Uterus (tissue), 4 donors: ENCODE measurements around the gene GEMIN7. TPM values are rescaled to one million over a fixed set of nuclear protein-coding genes. Genes with fewer than 3 reads are reported as not detected.

Experiments used
- DNase-seq, 2 donors: peaks; one replicate each; pipeline ENCODE4 v3.0.0-alpha.2; 2019 to 2020
- H3K27ac ChIP-seq, 2 donors: fragments of 200-600 bp; sonication (generic); 1 replicate in 1 of 2; 2 replicates in 1 of 2; pipeline ENCODE4 v1.5.1; 2016 to 2018
- H3K27me3 ChIP-seq, 2 donors: fragments of 200-600 bp; sonication (generic); one replicate each; pipeline ENCODE4 v1.5.1; 2018 to 2019; ENCODE audit warnings: control low read depth in 1 of 2
- H3K36me3 ChIP-seq, 2 donors: fragments of 200-600 bp; sonication (generic); one replicate each; pipeline ENCODE4 v1.5.1; 2019; ENCODE audit warnings: control low read depth in 1 of 2
- H3K4me1 ChIP-seq, 2 donors: fragments of 200-600 bp; sonication (generic); one replicate each; pipeline ENCODE4 v1.5.1; 2018 to 2019; ENCODE audit warnings: control low read depth in 1 of 2
- H3K4me3 ChIP-seq, 2 donors: fragments of 200-600 bp; sonication (generic); 1 replicate in 1 of 2; 2 replicates in 1 of 2; pipeline ENCODE4 v1.5.1; 2018 to 2019; ENCODE audit warnings: mild to moderate bottlenecking in 1 of 2
- H3K9me3 ChIP-seq, 2 donors: fragments of 200-600 bp; sonication (generic); one replicate each; pipeline ENCODE4 v1.5.1; 2019; ENCODE audit warnings: control low read depth in 1 of 2
- POLR2A ChIP-seq, 2 donors: fragments of 450-650 bp; IDR thresholded peaks; one replicate each; pipeline ENCODE4 v1.6.1; 2016; ENCODE audit warnings: antibody characterized with exemption in 2 of 2, mild to moderate bottlenecking in 1 of 2, moderate library complexity in 1 of 2
- intact Hi-C: fragments of 100-400 bp; cut with DNase I; formaldehyde crosslinking; loops from one replicate; pipeline ENCODE4 v1.15.1; 2023; ENCODE audit warnings: low total_unique reads
- total RNA-seq, 4 donors: library from RNA; depleted of rRNA in 3 of 4; stranded (reverse); fragments of >200 nt in 3 of 4; gene quantifications; one replicate each; pipeline versions ENCODE4 v1.1.0 to v1.2.4, GENCODE V29; 2014 to 2023
- TF ChIP-seq, protein P1 (sequence below), 4 experiments: fragments of 200-600 bp in 2 of 4; fragments of 450-650 bp in 2 of 4; sonication (generic) in 2 of 4; IDR thresholded peaks; one replicate each; pipeline ENCODE4 v1.5.1; 2016 to 2019; ENCODE audit warnings: antibody characterized with exemption in 4 of 4, mild to moderate bottlenecking in 2 of 4, moderate library complexity in 1 of 4
- donor health status: DM: yes; HTN: yes; CAD: no.

Gene GEMIN7, protein sequence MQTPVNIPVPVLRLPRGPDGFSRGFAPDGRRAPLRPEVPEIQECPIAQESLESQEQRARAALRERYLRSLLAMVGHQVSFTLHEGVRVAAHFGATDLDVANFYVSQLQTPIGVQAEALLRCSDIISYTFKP
- total RNA-seq: 10 to 100 TPM in 3 of 4 donors, 1 to 10 TPM in 1; 3.5 to 18.4 (median 13.7) TPM

DNA sequence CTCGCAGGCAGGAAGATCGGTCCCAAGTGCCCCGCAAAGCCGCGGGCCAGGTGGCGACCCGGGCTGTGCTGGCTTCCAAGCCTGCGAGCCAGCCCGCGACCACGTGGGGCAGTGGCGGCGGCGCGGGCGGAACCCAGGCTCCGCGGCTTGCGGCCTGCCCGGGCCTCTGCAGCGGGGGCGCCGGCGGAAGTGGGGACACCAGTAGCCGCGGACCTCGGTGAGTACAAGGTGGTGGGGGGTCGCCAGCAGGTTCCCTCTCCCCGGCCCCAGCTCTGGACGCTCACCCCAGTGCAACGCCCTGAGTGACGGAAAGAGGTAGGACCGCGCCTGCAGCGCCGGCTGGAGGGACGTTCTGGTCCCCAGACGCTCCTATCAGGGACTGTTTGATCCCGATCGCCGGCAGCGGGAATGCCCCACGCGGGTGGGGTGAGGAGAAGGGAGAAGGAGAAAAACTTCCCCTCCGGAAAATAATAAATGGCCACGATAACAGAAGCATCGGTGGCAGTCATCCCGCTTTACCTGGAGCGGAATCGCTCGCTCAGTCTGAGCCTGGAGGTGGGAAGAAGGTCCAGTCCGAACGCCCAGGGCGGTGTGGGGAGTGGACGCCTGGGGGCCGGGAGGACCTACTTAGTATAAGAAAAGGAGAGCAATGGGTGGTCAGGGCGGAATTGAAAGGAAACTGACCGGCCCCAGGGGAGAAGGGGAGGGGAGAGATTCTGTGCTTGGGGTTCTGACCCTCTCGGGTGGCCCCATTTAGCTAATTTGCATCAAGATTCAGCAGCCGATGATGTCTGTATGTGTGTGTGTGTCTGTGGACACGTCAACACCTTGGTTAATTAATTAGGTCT, at the start of gene GEMIN7:
Gene GEMIN7 (plus strand): TSS at position 198 of the 848 bp plus-strand sequence. CDS start 10,855 bp downstream, outside the sequence.
- peak; percentile 59 to 67 for DNase-seq
- TF ChIP-seq, protein P1, sequence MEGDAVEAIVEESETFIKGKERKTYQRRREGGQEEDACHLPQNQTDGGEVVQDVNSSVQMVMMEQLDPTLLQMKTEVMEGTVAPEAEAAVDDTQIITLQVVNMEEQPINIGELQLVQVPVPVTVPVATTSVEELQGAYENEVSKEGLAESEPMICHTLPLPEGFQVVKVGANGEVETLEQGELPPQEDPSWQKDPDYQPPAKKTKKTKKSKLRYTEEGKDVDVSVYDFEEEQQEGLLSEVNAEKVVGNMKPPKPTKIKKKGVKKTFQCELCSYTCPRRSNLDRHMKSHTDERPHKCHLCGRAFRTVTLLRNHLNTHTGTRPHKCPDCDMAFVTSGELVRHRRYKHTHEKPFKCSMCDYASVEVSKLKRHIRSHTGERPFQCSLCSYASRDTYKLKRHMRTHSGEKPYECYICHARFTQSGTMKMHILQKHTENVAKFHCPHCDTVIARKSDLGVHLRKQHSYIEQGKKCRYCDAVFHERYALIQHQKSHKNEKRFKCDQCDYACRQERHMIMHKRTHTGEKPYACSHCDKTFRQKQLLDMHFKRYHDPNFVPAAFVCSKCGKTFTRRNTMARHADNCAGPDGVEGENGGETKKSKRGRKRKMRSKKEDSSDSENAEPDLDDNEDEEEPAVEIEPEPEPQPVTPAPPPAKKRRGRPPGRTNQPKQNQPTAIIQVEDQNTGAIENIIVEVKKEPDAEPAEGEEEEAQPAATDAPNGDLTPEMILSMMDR (IDR thresholded peaks at IDR 0.05): peak in 2 of 4 experiments; percentile 16 to 18
- TF ChIP-seq POLR2A (IDR thresholded peaks at IDR 0.05): peak in 1 of 2 donors; percentile 42
- intact Hi-C loops: loop anchor here (2.0 kb wide), 1 partner anchor 40 kb away; the partner anchor contains the start of gene CLASRP
- H3K9me3 ChIP-seq: no peaks in the 10 kb centered on the region
- peak within 1 kb of the TSS; percentile 57 to 75 for H3K27ac ChIP-seq
- H3K4me3 ChIP-seq: peak within 1 kb of the TSS; percentile 78 to 96
- H3K36me3 ChIP-seq: no peaks in the 10 kb centered on the region
- H3K4me1 ChIP-seq: peaks cover 0 to 4% of the 10 kb centered on the region in 2 donors
- no peaks in the 10 kb centered on the region for H3K27me3 ChIP-seq

DNA sequence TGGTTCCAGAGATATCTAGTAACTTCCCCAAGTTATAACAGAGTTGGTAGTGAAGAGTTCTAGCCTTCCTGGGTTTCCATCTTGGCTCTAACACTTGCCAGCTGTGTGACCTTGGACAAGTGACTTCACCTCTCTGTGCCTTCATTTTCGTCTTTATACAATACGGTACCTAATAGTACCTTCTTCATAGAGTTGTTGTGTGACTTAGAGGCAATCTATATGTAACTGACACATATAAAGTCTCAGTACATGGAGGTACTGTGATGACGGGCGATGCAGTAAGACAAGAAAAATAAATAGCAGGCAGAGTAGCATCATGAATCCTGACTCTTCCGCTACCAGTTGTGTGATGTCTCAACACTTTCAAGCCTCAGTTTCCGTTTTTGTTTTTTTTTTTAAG, 48.2 kb upstream of the GEMIN7 start:
- H3K27me3 ChIP-seq: no peaks in the 10 kb centered on the region
- no peak for DNase-seq
- no peaks in the 10 kb centered on the region for H3K4me1 ChIP-seq
- H3K36me3 ChIP-seq: no peaks in the 10 kb centered on the region
- H3K27ac ChIP-seq: no peak overlapping the region
- H3K4me3 ChIP-seq: no peak overlapping the region
- no peaks in the 10 kb centered on the region for H3K9me3 ChIP-seq
- TF ChIP-seq, protein P1 (IDR thresholded peaks at IDR 0.05): no peak
- no peak for TF ChIP-seq POLR2A (IDR thresholded peaks at IDR 0.05)
- intact Hi-C loops: no loop called here

DNA sequence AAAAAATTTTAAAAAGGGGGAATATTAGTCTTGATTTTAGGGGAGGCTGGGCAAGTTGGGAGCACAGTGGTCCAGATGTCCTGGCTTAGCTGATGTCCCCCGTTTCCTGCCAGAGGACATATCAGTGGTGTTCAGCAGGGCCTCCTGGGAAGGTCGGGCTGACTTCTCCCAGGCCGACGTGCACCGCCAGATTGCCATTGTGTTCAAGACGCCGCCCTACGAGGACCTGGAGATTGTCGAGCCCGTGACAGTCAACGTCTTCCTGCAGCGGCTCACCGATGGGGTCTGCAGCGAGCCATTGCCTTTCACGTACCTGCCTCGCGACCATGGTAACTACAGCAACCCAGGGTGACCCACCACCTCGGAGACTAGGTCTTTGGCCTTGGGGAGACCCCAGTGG, 46.6 kb upstream of the GEMIN7 start:
- H3K27ac ChIP-seq: no peak overlapping the region
- intact Hi-C loops: no loop called here
- no peak for TF ChIP-seq POLR2A (IDR thresholded peaks at IDR 0.05)
- TF ChIP-seq, protein P1 (IDR thresholded peaks at IDR 0.05): no peak
- no peaks in the 10 kb centered on the region for H3K36me3 ChIP-seq
- no peaks in the 10 kb centered on the region for H3K9me3 ChIP-seq
- H3K27me3 ChIP-seq: no peaks in the 10 kb centered on the region
- no peaks in the 10 kb centered on the region for H3K4me1 ChIP-seq
- H3K4me3 ChIP-seq: no peak overlapping the region
- DNase-seq: no peak

DNA sequence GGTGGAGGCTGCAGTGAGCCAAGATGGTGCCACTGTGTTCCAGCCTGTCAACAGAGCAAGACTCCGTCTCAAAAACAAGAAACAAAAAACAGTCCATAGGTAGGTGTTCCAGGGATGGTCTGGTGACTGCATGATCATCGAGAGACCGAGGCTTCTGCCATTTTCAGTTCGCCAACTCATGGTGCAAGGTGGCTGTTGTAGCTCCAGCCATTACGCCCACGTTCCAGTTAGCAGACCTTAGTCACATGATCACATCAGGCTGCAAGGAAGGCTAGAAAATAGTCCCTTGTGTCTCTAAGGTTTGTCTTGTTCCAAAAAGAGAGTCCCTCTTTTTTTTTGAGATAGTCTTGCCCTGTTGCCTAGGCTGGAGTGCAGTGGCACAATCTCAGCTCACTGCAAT, 43.3 kb upstream of the GEMIN7 start:
- Histone ChIP-seq H3K4me1 (peaks cover 6 to 12% of the 10 kb centered on the region in 2 donors), H3K9me3 (no peaks in the 10 kb centered on the region), H3K27ac (no peak overlapping the region), H3K27me3 (no peaks in the 10 kb centered on the region), H3K4me3 (no peak overlapping the region), H3K36me3 (no peaks in the 10 kb centered on the region)
- no peak for DNase-seq
- no peak for TF ChIP-seq POLR2A (IDR thresholded peaks at IDR 0.05)
- TF ChIP-seq, protein P1 (IDR thresholded peaks at IDR 0.05): no peak
- intact Hi-C loops: no loop called here
